Measurements from ENCODE around the gene STX5.
A peak's percentile ranks its signal among the peaks of the same experiment; 100 is the strongest.
"Not testable (repeated sequence)": the region's sequence is repeated elsewhere in the genome, so short reads cannot be mapped to it uniquely, and the experiment has no call there.

STX5 gene

GRCh38 chr11:62828130-62828529 is 3.7 kb downstream of the STX5 start:
- not testable (repeated sequence) for DNase-seq

- no peak for DNase-seq
Observed at GRCh38 chr11:62823677-62824076, 8.2 kb downstream of the STX5 start.

GRCh38 chr11:62817129-62817528 is 14.7 kb downstream of the STX5 start:
- no peak for DNase-seq

- no peak for DNase-seq
Observed at GRCh38 chr11:62816557-62816956, 15.3 kb downstream of the STX5 start.

- DNase-seq, result no peak
Observed at GRCh38 chr11:62811659-62812058, 20.2 kb downstream of the STX5 start.

- DNase-seq, result no peak
Observed at GRCh38 chr11:62810748-62811147, 21.1 kb downstream of the STX5 start.

GRCh38 chr11:62806611-62807121 is 25.2 kb downstream of the STX5 start:
- DNase-seq, result peak; percentile 6

GRCh38 chr11:62805961-62806441 is 25.9 kb downstream of the STX5 start:
- DNase-seq, result no peak

GRCh38 chr11:62805076-62805892 is 26.6 kb downstream of the STX5 start, which contains the start of gene NXF1:
Gene NXF1 (minus strand): TSS chr11:62805440. CDS start chr11:62805356, 84 bp downstream.
- DNase-seq, result peak; percentile 92

GRCh38 chr11:62804310-62805075 is 27.4 kb downstream of the STX5 start:
- peak; percentile 27 for DNase-seq

GRCh38 chr11:62801071-62801470 is 30.8 kb downstream of the STX5 start:
- DNase-seq, result no peak

GRCh38 chr11:62799486-62799885 is 32.4 kb downstream of the STX5 start:
- DNase-seq, result no peak

GRCh38 chr11:62796281-62796680 is 35.6 kb downstream of the STX5 start:
- no peak for DNase-seq

GRCh38 chr11:62794201-62794775 is 37.6 kb downstream of the STX5 start:
- DNase-seq, result no peak

GRCh38 chr11:62792202-62792575 is 39.7 kb downstream of the STX5 start:
- DNase-seq, result no peak

GRCh38 chr11:62791501-62792201 is 40.2 kb downstream of the STX5 start, which contains the start of gene TMEM223:
Gene TMEM223 (minus strand): TSS chr11:62792006. CDS start chr11:62791994, 12 bp downstream.
- peak; percentile 80 for DNase-seq

GRCh38 chr11:62789576-62789975 is 42.3 kb downstream of the STX5 start:
- no peak for DNase-seq

- DNase-seq, result no peak
Observed at GRCh38 chr11:62788991-62789390, 42.9 kb downstream of the STX5 start.

GRCh38 chr11:62787005-62787759 is 44.7 kb downstream of the STX5 start, which contains the start of gene TMEM179B:
Gene TMEM179B (plus strand): TSS chr11:62787402. CDS start chr11:62787432, 30 bp downstream.
- DNase-seq, result peak; percentile 98

GRCh38 chr11:62786318-62787004 is 45.4 kb downstream of the STX5 start:
- DNase-seq, result peak; percentile 78

- no peak for DNase-seq
Observed at GRCh38 chr11:62782753-62783152, 49.1 kb downstream of the STX5 start.
